Measurements from ENCODE around the gene CTPS2. TPM values are rescaled to one million over a fixed set of nuclear protein-coding genes. Genes with fewer than 3 reads are reported as not detected.

CTPS2 gene
- total RNA-seq, 1 donor from 2014 or later = 10.7 TPM

DNA sequence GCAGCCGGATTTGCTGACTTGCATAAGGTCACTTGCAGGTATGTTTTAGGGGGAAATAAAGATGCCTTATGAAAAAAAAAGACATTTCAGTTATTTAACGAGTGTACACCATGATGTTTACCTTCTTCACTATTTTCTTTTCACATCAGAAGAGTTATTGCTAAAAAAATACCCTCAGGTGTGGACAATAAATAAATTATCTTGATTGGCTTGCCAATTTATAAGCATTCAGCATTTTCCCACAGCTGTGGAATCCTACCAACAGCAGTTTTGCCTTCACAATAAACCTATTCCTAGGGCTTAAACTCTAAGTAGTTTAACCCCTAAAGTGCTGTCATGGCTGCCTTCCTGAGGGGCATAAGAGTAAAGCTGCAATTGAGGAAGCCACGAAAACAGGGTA is 145.9 kb downstream of the CTPS2 start:
- H3K4me1 ChIP-seq = no peaks in the 10 kb centered on the region
- H3K36me3 ChIP-seq = no peaks in the 10 kb centered on the region
- no peak for ATAC-seq
- no peak for DNase-seq
- H3K9me3 ChIP-seq = no peaks in the 10 kb centered on the region
- H3K4me3 ChIP-seq = no peak overlapping the region
- H3K27me3 ChIP-seq = no peaks in the 10 kb centered on the region
- H3K27ac ChIP-seq = no peak overlapping the region
- intact Hi-C loops (cut with DNase I) = no loop called here
- TF ChIP-seq, protein P1, sequence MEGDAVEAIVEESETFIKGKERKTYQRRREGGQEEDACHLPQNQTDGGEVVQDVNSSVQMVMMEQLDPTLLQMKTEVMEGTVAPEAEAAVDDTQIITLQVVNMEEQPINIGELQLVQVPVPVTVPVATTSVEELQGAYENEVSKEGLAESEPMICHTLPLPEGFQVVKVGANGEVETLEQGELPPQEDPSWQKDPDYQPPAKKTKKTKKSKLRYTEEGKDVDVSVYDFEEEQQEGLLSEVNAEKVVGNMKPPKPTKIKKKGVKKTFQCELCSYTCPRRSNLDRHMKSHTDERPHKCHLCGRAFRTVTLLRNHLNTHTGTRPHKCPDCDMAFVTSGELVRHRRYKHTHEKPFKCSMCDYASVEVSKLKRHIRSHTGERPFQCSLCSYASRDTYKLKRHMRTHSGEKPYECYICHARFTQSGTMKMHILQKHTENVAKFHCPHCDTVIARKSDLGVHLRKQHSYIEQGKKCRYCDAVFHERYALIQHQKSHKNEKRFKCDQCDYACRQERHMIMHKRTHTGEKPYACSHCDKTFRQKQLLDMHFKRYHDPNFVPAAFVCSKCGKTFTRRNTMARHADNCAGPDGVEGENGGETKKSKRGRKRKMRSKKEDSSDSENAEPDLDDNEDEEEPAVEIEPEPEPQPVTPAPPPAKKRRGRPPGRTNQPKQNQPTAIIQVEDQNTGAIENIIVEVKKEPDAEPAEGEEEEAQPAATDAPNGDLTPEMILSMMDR (IDR thresholded peaks at IDR 0.05) = no peak

DNA sequence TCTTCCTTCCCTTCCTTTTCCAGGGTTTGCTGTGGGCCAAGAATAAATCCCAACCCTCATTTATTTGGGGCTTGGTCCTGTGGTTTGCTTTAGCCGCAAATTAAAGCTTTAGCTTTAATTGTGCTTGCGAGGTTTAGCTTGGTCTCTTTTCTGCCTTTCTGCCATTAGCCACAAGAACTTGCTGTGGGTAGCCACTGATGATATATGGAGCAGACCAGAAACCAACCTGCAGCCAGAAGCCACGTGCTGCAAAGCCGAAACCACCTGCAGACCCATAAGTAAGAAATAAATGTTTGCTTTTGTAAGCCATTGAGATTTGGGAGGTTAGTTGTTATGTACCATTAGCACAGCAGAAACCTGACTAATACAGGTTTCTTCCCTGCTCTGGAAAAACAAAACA is 152.3 kb downstream of the CTPS2 start:
- Histone ChIP-seq H3K4me1 (no peaks in the 10 kb centered on the region), H3K9me3 (no peaks in the 10 kb centered on the region), H3K27me3 (no peaks in the 10 kb centered on the region), H3K4me3 (no peak overlapping the region), H3K27ac (no peak overlapping the region), H3K36me3 (no peaks in the 10 kb centered on the region)
- DNase-seq (no peak), ATAC-seq (no peak)
- intact Hi-C loops (cut with DNase I) = no loop called here
- TF ChIP-seq, protein P1 (IDR thresholded peaks at IDR 0.05) = no peak

DNA sequence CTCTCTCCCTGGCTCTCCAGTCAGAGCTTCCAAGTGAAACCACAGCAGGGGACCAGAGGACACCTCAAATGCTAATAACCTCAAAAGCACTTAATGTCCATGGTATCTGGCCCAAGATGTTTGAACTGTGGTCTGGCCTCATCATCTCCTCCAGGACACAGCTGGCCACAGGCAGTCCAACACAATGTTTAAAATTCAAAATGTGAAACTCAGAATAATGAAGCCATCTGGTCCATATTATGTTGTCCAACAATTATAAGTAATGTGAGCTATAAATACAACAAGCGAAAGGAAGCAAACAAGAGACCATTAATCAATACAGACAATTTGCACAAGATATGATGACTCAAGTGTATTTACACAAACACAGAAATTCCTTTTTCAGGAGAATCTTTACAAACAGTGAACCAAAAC is 153.3 kb downstream of the CTPS2 start:
- TF ChIP-seq, protein P1 (IDR thresholded peaks at IDR 0.05) = no peak

DNA sequence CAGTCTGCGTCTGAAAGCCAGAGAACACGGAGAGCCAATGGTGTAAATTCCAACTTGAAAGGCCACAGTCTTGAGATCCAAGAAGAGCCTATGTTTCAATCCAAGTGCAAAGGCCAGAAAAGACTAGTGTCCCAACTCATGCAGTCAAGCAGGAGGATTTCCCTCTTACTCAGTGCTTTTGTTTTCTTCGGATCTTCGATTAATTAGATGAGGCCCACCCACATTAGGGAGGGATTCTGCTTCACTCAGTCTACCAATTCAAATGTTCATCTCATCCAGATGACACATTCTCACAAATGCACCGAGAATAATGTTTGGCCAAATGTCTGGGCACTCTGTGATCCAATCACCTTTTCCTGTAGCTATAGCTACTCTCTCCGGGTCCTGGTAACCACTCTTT is 154.0 kb downstream of the CTPS2 start:
- TF ChIP-seq, protein P1 (IDR thresholded peaks at IDR 0.05) = no peak
- intact Hi-C loops (cut with DNase I) = no loop called here
- DNase-seq = no peak

More for the DNA sequence above, 153.3 kb downstream of the CTPS2 start:
- ATAC-seq (no peak), DNase-seq (no peak)
- Histone ChIP-seq H3K4me1 (no peaks in the 10 kb centered on the region), H3K27me3 (no peaks in the 10 kb centered on the region), H3K4me3 (no peak overlapping the region), H3K27ac (no peak overlapping the region), H3K9me3 (no peaks in the 10 kb centered on the region), H3K36me3 (no peaks in the 10 kb centered on the region)
- intact Hi-C loops (cut with DNase I) = no loop called here

DNA sequence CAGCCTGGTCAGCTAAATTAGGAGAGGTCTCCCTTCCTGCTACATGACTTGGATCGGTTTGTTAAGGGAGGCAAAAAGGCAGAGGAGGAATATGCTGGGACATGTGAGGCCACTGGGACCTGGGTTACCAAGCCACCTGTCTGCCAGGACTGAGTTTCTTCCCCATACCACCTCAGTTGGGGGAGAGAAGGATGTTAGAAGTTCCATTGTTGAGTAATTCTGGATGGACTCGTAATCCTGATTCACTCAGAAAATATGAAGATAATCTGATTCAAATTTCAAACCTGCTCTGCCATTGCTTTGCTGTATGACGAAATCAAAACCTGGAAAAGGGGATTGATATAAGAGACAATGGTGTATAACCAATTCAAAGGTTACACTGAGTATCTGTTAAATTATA is 159.9 kb downstream of the CTPS2 start:
- no peak overlapping the region for H3K27ac ChIP-seq
- DNase-seq (no peak), ATAC-seq (no peak)
- H3K36me3 ChIP-seq = no peaks in the 10 kb centered on the region
- intact Hi-C loops (cut with DNase I) = no loop called here
- TF ChIP-seq, protein P1 (IDR thresholded peaks at IDR 0.05) = no peak
- no peaks in the 10 kb centered on the region for H3K27me3 ChIP-seq
- no peaks in the 10 kb centered on the region for H3K4me1 ChIP-seq
- H3K4me3 ChIP-seq = no peak overlapping the region
- H3K9me3 ChIP-seq = no peaks in the 10 kb centered on the region

More for the DNA sequence above, 154.0 kb downstream of the CTPS2 start:
- Histone ChIP-seq H3K4me1 (no peaks in the 10 kb centered on the region), H3K27me3 (no peaks in the 10 kb centered on the region), H3K4me3 (no peak overlapping the region), H3K27ac (no peak overlapping the region), H3K36me3 (no peaks in the 10 kb centered on the region), H3K9me3 (no peaks in the 10 kb centered on the region)
- no peak for ATAC-seq

DNA sequence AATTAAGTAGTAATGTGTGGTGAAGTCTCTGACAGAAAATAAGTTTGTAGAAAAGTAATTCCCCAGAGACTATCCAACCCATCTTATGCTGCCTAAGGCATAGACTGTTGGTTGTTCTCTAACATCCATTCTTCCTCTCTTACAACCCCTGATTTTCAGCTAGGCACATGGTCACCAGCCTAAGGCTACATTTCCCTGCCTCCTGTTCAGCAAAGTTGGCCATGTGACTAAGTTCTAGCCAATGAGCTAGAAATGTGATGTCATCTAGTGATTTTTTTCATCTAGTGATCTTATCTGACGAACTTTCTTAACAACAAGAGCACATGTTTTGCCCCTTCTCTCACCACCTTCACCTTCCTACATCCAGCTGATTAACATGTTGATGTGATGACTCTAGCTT is 164.8 kb downstream of the CTPS2 start:
- no peak for ATAC-seq
- H3K4me1 ChIP-seq = no peaks in the 10 kb centered on the region

More for the DNA sequence above, 164.8 kb downstream of the CTPS2 start:
- Histone ChIP-seq H3K27ac (no peak overlapping the region), H3K9me3 (no peaks in the 10 kb centered on the region), H3K27me3 (no peaks in the 10 kb centered on the region), H3K4me3 (no peak overlapping the region), H3K36me3 (no peaks in the 10 kb centered on the region)
- TF ChIP-seq, protein P1 (IDR thresholded peaks at IDR 0.05) = no peak
- intact Hi-C loops (cut with DNase I) = no loop called here
- DNase-seq = no peak
